Hepatocyte (in vitro differentiated cells): ENCODE results near the gene BPNT1. TPM values are rescaled to one million over a fixed set of nuclear protein-coding genes. Genes with fewer than 3 reads are reported as not detected.
"Not testable (repeated sequence)": the region's sequence is repeated elsewhere in the genome, so short reads cannot be mapped to it uniquely, and the experiment has no call there.

Experiments used
- DNase-seq: peaks from one replicate; pipeline ENCODE4 v3.0.0-alpha.2; 2016; ENCODE audit warnings: low spot score
- H2AFZ ChIP-seq: fragments of 200-600 bp; sonication (generic); 2 replicates; pipeline ENCODE4 v1.6.0; 2016; ENCODE audit warnings: antibody characterized with exemption, mild to moderate bottlenecking
- H3K27ac ChIP-seq: fragments of 200-600 bp; sonication (generic); 2 replicates; pipeline ENCODE4 v1.5.1; 2016; ENCODE audit warnings: mild to moderate bottlenecking
- H3K27me3 ChIP-seq: fragments of 200-600 bp; sonication (generic); 2 replicates; pipeline ENCODE4 v1.6.1; 2016
- H3K36me3 ChIP-seq: fragments of 200-600 bp; sonication (generic); replicated peaks from 2 replicates; pipeline ENCODE4 v1.5.1; 2016; ENCODE audit warnings: low read depth; ENCODE audit not compliant: insufficient read depth
- H3K4me1 ChIP-seq: fragments of 200-600 bp; sonication (generic); 2 replicates; pipeline ENCODE4 v1.5.1; 2016; ENCODE audit warnings: mild to moderate bottlenecking, moderate library complexity; ENCODE audit not compliant: insufficient read depth
- H3K4me2 ChIP-seq: fragments of 200-600 bp; sonication (generic); 2 replicates; pipeline ENCODE4 v1.6.0; 2016
- H3K4me3 ChIP-seq: fragments of 200-600 bp; sonication (generic); 2 replicates; pipeline ENCODE4 v1.5.1; 2016; ENCODE audit warnings: mild to moderate bottlenecking
- H3K79me2 ChIP-seq: fragments of 200-600 bp; sonication (generic); 2 replicates; pipeline ENCODE4 v1.6.0; 2017; ENCODE audit warnings: mild to moderate bottlenecking
- H3K9me2 ChIP-seq: fragments of 200-600 bp; sonication (generic); replicated peaks from 2 replicates; pipeline ENCODE4 v1.6.0; 2017; ENCODE audit warnings: mild to moderate bottlenecking; ENCODE audit not compliant: insufficient read depth
- H3K9me3 ChIP-seq: fragments of 200-600 bp; sonication (generic); 2 replicates; pipeline ENCODE4 v1.5.1; 2016; ENCODE audit warnings: low read depth, mild to moderate bottlenecking
- H4K20me1 ChIP-seq: fragments of 200-600 bp; sonication (generic); 2 replicates; pipeline ENCODE4 v1.6.0; 2016; ENCODE audit warnings: mild to moderate bottlenecking; ENCODE audit not compliant: insufficient read depth, poor library complexity, severe bottlenecking
- EZH2 ChIP-seq: fragments of 200-600 bp; sonication (generic); IDR thresholded peaks from 2 replicates; pipeline ENCODE4 v1.6.1; 2016; ENCODE audit warnings: antibody characterized with exemption, mild to moderate bottlenecking, borderline replicate concordance
- EZH2phosphoT487 ChIP-seq: fragments of 200-600 bp; sonication (generic); IDR thresholded peaks from one replicate; pipeline ENCODE4 v1.6.1; 2018; ENCODE audit warnings: antibody characterized with exemption, mild to moderate bottlenecking, low read depth, moderate library complexity; ENCODE audit not compliant: unreplicated experiment, severe bottlenecking
- WGBS: methylation state at CpG from one replicate; pipeline ENCODE4 v1.1.6; 2016; ENCODE audit warnings: low lambda C conversion rate; ENCODE audit errors: missing lambda C conversion rate; 5-methylcytosine and 5-hydroxymethylcytosine counted together
- polyA plus RNA-seq: library from polyadenylated mRNA; unstranded; fragments of >200 nt; fragmentation: Nextera tagmentation; extraction: Ambion mirVana; gene quantifications from 2 replicates; pipeline ENCODE4 v1.2.1, GENCODE V29; 2016
- total RNA-seq: library from RNA; depleted of rRNA; stranded (reverse); fragments of >200 nt; gene quantifications from 2 replicates; pipeline ENCODE4 v1.2.3, GENCODE V29; 2014
- TF ChIP-seq, protein P1 (sequence below): fragments of 200-600 bp; sonication (generic); IDR thresholded peaks from 2 replicates; pipeline ENCODE4 v1.5.1; 2016; ENCODE audit warnings: antibody characterized with exemption, mild to moderate bottlenecking; ENCODE audit not compliant: poor library complexity

The BPNT1 gene
- total and polyA plus RNA-seq, 2 experiments from 2014 or later = 11.2 to 53.4 TPM

DNA sequence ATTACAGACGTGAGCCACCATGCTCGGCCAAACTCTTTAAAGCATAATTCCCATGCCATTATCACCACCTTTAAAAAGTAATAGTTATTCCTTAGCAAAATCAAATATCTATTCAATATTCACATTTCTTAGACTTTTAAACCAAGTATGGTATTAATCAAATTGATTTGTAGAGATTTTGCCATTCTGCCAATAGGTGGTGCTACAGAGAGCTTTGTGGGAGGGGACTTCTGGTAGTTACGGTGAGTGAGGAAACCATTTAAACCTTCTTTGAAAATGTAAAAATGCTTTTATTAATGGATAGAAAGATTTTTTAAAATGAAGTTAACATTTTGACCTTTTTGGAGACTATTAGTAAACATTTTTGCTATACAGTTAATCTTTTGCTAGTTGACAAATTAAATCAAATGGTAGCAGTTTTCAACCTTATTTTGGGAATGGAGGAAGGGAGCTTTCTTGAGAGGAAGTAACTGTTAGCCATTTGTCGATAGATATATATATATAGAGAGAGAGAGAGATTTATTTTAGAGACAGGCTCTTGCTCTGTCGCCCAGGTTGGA lies 23.6 kb upstream of the BPNT1 start:
- Histone ChIP-seq H3K4me1 (no peaks in the 10 kb centered on the region), H2AFZ (no peak overlapping the region), H3K4me3 (no peak overlapping the region), H3K79me2 (peaks cover 23% of the 10 kb centered on the region), H3K27ac (no peak overlapping the region), H3K36me3 (peaks cover 3% of the 10 kb centered on the region), H3K9me2 (no peaks in the 10 kb centered on the region), H3K9me3 (no peaks in the 10 kb centered on the region), H3K27me3 (no peaks in the 10 kb centered on the region), H4K20me1 (no peaks in the 10 kb centered on the region), H3K4me2 (no peak overlapping the region)
- 94% methylated on average over 5 of the region's 5 CpGs for WGBS
- TF ChIP-seq EZH2 = no peak
- TF ChIP-seq, protein P1, sequence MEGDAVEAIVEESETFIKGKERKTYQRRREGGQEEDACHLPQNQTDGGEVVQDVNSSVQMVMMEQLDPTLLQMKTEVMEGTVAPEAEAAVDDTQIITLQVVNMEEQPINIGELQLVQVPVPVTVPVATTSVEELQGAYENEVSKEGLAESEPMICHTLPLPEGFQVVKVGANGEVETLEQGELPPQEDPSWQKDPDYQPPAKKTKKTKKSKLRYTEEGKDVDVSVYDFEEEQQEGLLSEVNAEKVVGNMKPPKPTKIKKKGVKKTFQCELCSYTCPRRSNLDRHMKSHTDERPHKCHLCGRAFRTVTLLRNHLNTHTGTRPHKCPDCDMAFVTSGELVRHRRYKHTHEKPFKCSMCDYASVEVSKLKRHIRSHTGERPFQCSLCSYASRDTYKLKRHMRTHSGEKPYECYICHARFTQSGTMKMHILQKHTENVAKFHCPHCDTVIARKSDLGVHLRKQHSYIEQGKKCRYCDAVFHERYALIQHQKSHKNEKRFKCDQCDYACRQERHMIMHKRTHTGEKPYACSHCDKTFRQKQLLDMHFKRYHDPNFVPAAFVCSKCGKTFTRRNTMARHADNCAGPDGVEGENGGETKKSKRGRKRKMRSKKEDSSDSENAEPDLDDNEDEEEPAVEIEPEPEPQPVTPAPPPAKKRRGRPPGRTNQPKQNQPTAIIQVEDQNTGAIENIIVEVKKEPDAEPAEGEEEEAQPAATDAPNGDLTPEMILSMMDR = peak; percentile 49
- peak; percentile 18 for DNase-seq

- not testable (repeated sequence) for H3K4me3 ChIP-seq, H4K20me1 ChIP-seq, H3K27me3 ChIP-seq, H3K36me3 ChIP-seq, DNase-seq, H2AFZ ChIP-seq, H3K9me2 ChIP-seq, H3K27ac ChIP-seq, H3K9me3 ChIP-seq, H3K4me2 ChIP-seq, H3K4me1 ChIP-seq
- WGBS = 96% methylated on average over 4 of the region's 4 CpGs
- peaks cover 17% of the 10 kb centered on the region for H3K79me2 ChIP-seq
Observed at GRCh38 chr1:220112600-220112999, 23.0 kb upstream of the BPNT1 start.

DNA sequence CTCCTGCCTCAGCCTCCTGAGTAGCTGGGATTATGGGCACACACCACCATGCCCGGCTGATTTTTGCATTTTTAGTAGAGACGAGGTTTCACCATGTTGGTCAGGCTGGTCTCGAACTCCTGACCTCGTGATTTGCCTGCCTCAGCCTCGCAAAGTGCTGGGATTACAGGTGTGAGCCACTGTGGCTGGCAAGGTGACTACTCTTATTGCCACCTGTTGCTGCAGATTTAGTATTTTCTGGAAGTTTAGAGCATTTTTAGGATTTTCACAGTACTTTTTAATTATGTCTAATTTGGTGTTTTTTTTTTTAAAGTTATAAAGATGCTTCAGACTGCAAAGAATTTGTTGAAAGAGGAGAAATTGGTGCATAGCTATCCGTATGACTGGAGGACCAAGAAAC lies 20.9 kb upstream of the BPNT1 start:
- not testable (repeated sequence) for H3K9me3 ChIP-seq, H3K4me3 ChIP-seq, H3K27ac ChIP-seq, H3K36me3 ChIP-seq, H4K20me1 ChIP-seq, H3K27me3 ChIP-seq, DNase-seq, H3K4me1 ChIP-seq, H3K9me2 ChIP-seq, H3K4me2 ChIP-seq, H3K79me2 ChIP-seq, H2AFZ ChIP-seq
- 98% methylated on average over 6 of the region's 6 CpGs for WGBS

DNA sequence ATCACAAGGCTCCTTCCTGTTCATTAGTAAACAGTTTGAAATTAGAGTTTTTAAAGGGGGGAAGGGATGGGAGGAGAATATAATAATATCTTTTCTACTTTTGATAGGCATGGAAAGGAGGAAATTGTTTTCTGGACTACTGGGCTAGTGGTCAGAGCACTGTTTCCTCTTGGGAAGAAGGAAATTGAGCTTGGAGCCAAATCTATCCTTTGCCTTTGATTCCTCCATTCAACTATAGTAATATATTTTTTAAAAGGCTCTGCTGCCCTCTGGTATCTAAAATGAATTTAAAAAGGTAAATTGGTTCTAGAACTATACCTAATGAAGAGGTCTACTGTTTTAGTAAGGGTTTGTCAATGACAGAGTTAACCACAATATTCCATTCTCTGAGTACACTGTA lies 10.2 kb upstream of the BPNT1 start:
- no peaks in the 10 kb centered on the region for H3K36me3 ChIP-seq
- H3K27ac ChIP-seq = no peak overlapping the region
- H3K9me3 ChIP-seq = no peaks in the 10 kb centered on the region

More for the DNA sequence above, 10.2 kb upstream of the BPNT1 start:
- peaks cover 9% of the 10 kb centered on the region for H3K4me1 ChIP-seq
- peaks cover 3% of the 10 kb centered on the region for H4K20me1 ChIP-seq
- DNase-seq = no peak
- TF ChIP-seq EZH2phosphoT487 (no peak), EZH2 (no peak)
- TF ChIP-seq, protein P1 = no peak
- no peak overlapping the region for H3K4me3 ChIP-seq
- no peaks in the 10 kb centered on the region for H3K27me3 ChIP-seq
- H3K79me2 ChIP-seq = peaks cover 27% of the 10 kb centered on the region
- H2AFZ ChIP-seq = no peak overlapping the region
- H3K4me2 ChIP-seq = no peak overlapping the region
- H3K9me2 ChIP-seq = no peaks in the 10 kb centered on the region
